Embryonic facial prominence (tissue), 1 donor: Measurements from ENCODE around the gene JMJD4.

Experiments
- DNase-seq: peaks from one replicate; pipeline ENCODE4 v3.0.0-alpha.2; 2016; ENCODE audit errors: extremely low spot score

Gene JMJD4

GRCh38 chr1:227734856-227735538 lies at the start of gene JMJD4, which contains the start of gene SNAP47:
Gene JMJD4, minus strand, starts transcription at chr1:227735302. Its CDS starts 29 bp downstream, at chr1:227735273.
Gene SNAP47, plus strand, starts transcription at chr1:227735435. Its CDS starts 12,302 bp downstream, at chr1:227747737.
- DNase-seq = peak; percentile 70

GRCh38 chr1:227782226-227782625 lies 47.1 kb upstream of the JMJD4 start:
- no peak for DNase-seq

- DNase-seq = no peak
Measured at GRCh38 chr1:227781314-227781930, 46.3 kb upstream of the JMJD4 start.

- no peak for DNase-seq
Measured at GRCh38 chr1:227780101-227781044, 45.3 kb upstream of the JMJD4 start.

- DNase-seq = no peak
Measured at GRCh38 chr1:227779685-227780084, 44.6 kb upstream of the JMJD4 start.

- no peak for DNase-seq
Measured at GRCh38 chr1:227779021-227779441, 43.9 kb upstream of the JMJD4 start.

- no peak for DNase-seq
Measured at GRCh38 chr1:227778401-227778947, 43.4 kb upstream of the JMJD4 start.

GRCh38 chr1:227777646-227778045 lies 42.5 kb upstream of the JMJD4 start:
- no peak for DNase-seq

GRCh38 chr1:227777156-227777555 lies 42.1 kb upstream of the JMJD4 start:
- DNase-seq = no peak

- no peak for DNase-seq
Measured at GRCh38 chr1:227776331-227776771, 41.2 kb upstream of the JMJD4 start.

GRCh38 chr1:227775841-227776240 lies 40.7 kb upstream of the JMJD4 start:
- no peak for DNase-seq

GRCh38 chr1:227774821-227775661 lies 39.9 kb upstream of the JMJD4 start:
- DNase-seq = no peak

GRCh38 chr1:227774051-227774731 lies 39.1 kb upstream of the JMJD4 start:
- DNase-seq = no peak

GRCh38 chr1:227773558-227773957 lies 38.5 kb upstream of the JMJD4 start:
- DNase-seq = no peak

GRCh38 chr1:227771771-227772170 lies 36.7 kb upstream of the JMJD4 start:
- no peak for DNase-seq

- no peak for DNase-seq
Measured at GRCh38 chr1:227771326-227771725, 36.2 kb upstream of the JMJD4 start.

GRCh38 chr1:227770812-227771211 lies 35.7 kb upstream of the JMJD4 start:
- no peak for DNase-seq

- DNase-seq = no peak
Measured at GRCh38 chr1:227769936-227770494, 34.9 kb upstream of the JMJD4 start.

- DNase-seq = no peak
Measured at GRCh38 chr1:227769047-227769935, 34.2 kb upstream of the JMJD4 start.
